Measurements from ENCODE around the gene IFNLR1. TPM values are rescaled to one million over a fixed set of nuclear protein-coding genes. Genes with fewer than 3 reads are reported as not detected.

Gene IFNLR1
- total and polyA plus RNA-seq, 2 donors (not counting 3 experiments of a cell fraction or from before 2014, with no cell fraction given), result 0.01 TPM; not detected in 1

GRCh38 chr1:24228311-24228710 is 41.2 kb upstream of the IFNLR1 start:
- dilution Hi-C loops (cut with MboI; ENCODE audit: extremely low pct_ligation_motif_present, low sequenced_read_pairs) (no loop called here), intact Hi-C loops (cut with micrococcal nuclease) (no loop called here)
- peaks cover 0 to 2% of the 10 kb centered on the region in 2 experiments for H3K27me3 ChIP-seq (ENCODE audit: control insufficient read depth in 2 of 2, insufficient read depth in 2 of 2, low read length in 2 of 2)
- H3K79me2 ChIP-seq (ENCODE audit: control insufficient read depth, insufficient read depth, low read length), result no peaks in the 10 kb centered on the region
- no peaks in the 10 kb centered on the region for H4K20me1 ChIP-seq (replicated peaks; ENCODE audit: control insufficient read depth, extremely low read depth, insufficient read depth, low read length)
- FAIRE-seq (no peak), DNase-seq (ENCODE audit: low read depth, low spot score) (no peak)
- no peaks in the 10 kb centered on the region for H3K9me3 ChIP-seq (replicated peaks; ENCODE audit: control insufficient read depth, insufficient read depth, low read length)
- H3K27ac ChIP-seq (ENCODE audit: insufficient read depth, low read depth, low read length), result no peak overlapping the region
- no peak overlapping the region for H3K4me2 ChIP-seq (ENCODE audit: insufficient read depth, low read length)
- no peak overlapping the region for H2AFZ ChIP-seq (ENCODE audit: low read depth, low read length)
- CTCF ChIA-PET, result interaction anchor here (1.1 kb wide), 1 partner anchor 73 kb away, joined by 3 read pairs; no protein-coding TSS in a partner anchor
- no peaks in the 10 kb centered on the region for H3K36me3 ChIP-seq (ENCODE audit: control insufficient read depth in 2 of 2, extremely low read depth in 1 of 2, insufficient read depth in 2 of 2, low read length in 2 of 2)
- TF ChIP-seq MAX (IDR thresholded peaks at IDR 0.05; ENCODE audit: insufficient read depth, insufficient read length) (no peak), GATA2 (IDR thresholded peaks at IDR 0.05; ENCODE audit: insufficient read depth, insufficient read length, low read depth, low read length) (no peak), JUN (IDR thresholded peaks at IDR 0.05; ENCODE audit: borderline replicate concordance, insufficient read depth, insufficient read length, low read depth) (no peak), POLR2AphosphoS5 (IDR thresholded peaks at IDR 0.05; ENCODE audit: insufficient read depth, low read depth, low read length) (no peak), MYC (IDR thresholded peaks at IDR 0.05; ENCODE audit: low read depth, low read length) (no peak), FOS (IDR thresholded peaks at IDR 0.05; ENCODE audit: borderline replicate concordance, insufficient read depth, low read length) (no peak), POLR2A (IDR thresholded peaks at IDR 0.05; ENCODE audit: low read depth, low read length) (no peak), EZH2 (IDR thresholded peaks at IDR 0.05; ENCODE audit: borderline replicate concordance, low read depth, low read length, severe bottlenecking) (no peak)
- TF ChIP-seq, protein P1, sequence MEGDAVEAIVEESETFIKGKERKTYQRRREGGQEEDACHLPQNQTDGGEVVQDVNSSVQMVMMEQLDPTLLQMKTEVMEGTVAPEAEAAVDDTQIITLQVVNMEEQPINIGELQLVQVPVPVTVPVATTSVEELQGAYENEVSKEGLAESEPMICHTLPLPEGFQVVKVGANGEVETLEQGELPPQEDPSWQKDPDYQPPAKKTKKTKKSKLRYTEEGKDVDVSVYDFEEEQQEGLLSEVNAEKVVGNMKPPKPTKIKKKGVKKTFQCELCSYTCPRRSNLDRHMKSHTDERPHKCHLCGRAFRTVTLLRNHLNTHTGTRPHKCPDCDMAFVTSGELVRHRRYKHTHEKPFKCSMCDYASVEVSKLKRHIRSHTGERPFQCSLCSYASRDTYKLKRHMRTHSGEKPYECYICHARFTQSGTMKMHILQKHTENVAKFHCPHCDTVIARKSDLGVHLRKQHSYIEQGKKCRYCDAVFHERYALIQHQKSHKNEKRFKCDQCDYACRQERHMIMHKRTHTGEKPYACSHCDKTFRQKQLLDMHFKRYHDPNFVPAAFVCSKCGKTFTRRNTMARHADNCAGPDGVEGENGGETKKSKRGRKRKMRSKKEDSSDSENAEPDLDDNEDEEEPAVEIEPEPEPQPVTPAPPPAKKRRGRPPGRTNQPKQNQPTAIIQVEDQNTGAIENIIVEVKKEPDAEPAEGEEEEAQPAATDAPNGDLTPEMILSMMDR (IDR thresholded peaks at IDR 0.05; ENCODE audit: extremely low read depth in 1 of 2, insufficient read depth in 1 of 2, low read depth in 1 of 2, low read length in 2 of 2), result no peak
- no peaks in the 10 kb centered on the region for H3K4me1 ChIP-seq (ENCODE audit: control insufficient read depth, extremely low read depth, insufficient read depth, low read length)
- BruUV-seq (replicated peaks), result no TSS peak
- no peak overlapping the region for H3K4me3 ChIP-seq (replicated peaks in 1 of 3; ENCODE audit: insufficient read depth in 1 of 3, low read depth in 1 of 3, low read length in 3 of 3)
- no peak overlapping the region for H3K9ac ChIP-seq (replicated peaks; ENCODE audit: extremely low read depth, insufficient read depth, low read length)
- H3K9me1 ChIP-seq (replicated peaks; ENCODE audit: control insufficient read depth, extremely low read depth, insufficient read depth, low read length), result no peaks in the 10 kb centered on the region
- POLR2A ChIA-PET, result no interaction called here

Measured in endothelial cell of umbilical vein (primary cell).